H9 (cell line): ENCODE results near the gene DCUN1D4. TPM values are rescaled to one million over a fixed set of nuclear protein-coding genes. Genes with fewer than 3 reads are reported as not detected.

Source experiments
- DNase-seq: peaks from one replicate; pipeline ENCODE4 v3.0.0-alpha.2; 2017
- H2AFZ ChIP-seq: one replicate; pipeline ENCODE4 v1.6.1; 2013; ENCODE audit warnings: mild to moderate bottlenecking, low read length, control low read depth, moderate library complexity
- H2AK5ac ChIP-seq: 2 replicates; pipeline ENCODE4 v1.6.1; 2013; ENCODE audit warnings: low read length, control low read depth, mixed read lengths; ENCODE audit not compliant: insufficient read length
- H2BK120ac ChIP-seq: one replicate; pipeline ENCODE4 v1.6.1; 2013; ENCODE audit warnings: low read depth, mild to moderate bottlenecking, low read length, control low read depth, inconsistent platforms; ENCODE audit not compliant: poor library complexity, severe bottlenecking
- H2BK12ac ChIP-seq: 2 replicates; pipeline ENCODE4 v1.6.1; 2013; ENCODE audit warnings: low read length, control low read depth, mixed read lengths, low read depth; ENCODE audit not compliant: insufficient read length
- H2BK15ac ChIP-seq: 2 replicates; pipeline ENCODE4 v1.6.1; 2013; ENCODE audit warnings: low read depth, low read length, control low read depth
- H2BK20ac ChIP-seq: one replicate; pipeline ENCODE4 v1.6.1; 2013; ENCODE audit warnings: low read depth, mild to moderate bottlenecking, low read length, control low read depth, inconsistent platforms; ENCODE audit not compliant: poor library complexity, severe bottlenecking
- H2BK5ac ChIP-seq: 2 replicates; pipeline ENCODE4 v1.6.1; 2013; ENCODE audit warnings: low read length, control low read depth, mixed read lengths; ENCODE audit not compliant: insufficient read length
- H3K14ac ChIP-seq: 2 replicates; pipeline ENCODE4 v1.6.1; 2013; ENCODE audit warnings: low read length, control low read depth; ENCODE audit not compliant: insufficient read depth
- H3K18ac ChIP-seq: 2 replicates; pipeline ENCODE4 v1.6.1; 2013; ENCODE audit warnings: low read depth, mild to moderate bottlenecking, mixed read lengths, low read length, control low read depth; ENCODE audit not compliant: insufficient read length
- H3K23ac ChIP-seq: 2 replicates; pipeline ENCODE4 v1.6.1; 2013; ENCODE audit warnings: low read length, control low read depth, mixed read lengths, low read depth; ENCODE audit not compliant: insufficient read length
- H3K23me2 ChIP-seq: 2 replicates; pipeline ENCODE4 v1.6.1; 2013; ENCODE audit warnings: low read depth, mild to moderate bottlenecking, mixed read lengths, low read length, control low read depth; ENCODE audit not compliant: insufficient read length, poor library complexity, severe bottlenecking
- H3K27ac ChIP-seq: 2 replicates; pipeline ENCODE4 v1.5.1; 2013; ENCODE audit warnings: low read length, control low read depth, mixed read lengths, low read depth; ENCODE audit not compliant: insufficient read length
- H3K27me3 ChIP-seq: 2 replicates; pipeline ENCODE4 v1.6.1; 2013; ENCODE audit warnings: low read length, control low read depth, inconsistent platforms; ENCODE audit not compliant: insufficient read depth
- H3K4ac ChIP-seq: 2 replicates; pipeline ENCODE4 v1.6.1; 2013; ENCODE audit warnings: low read depth, mild to moderate bottlenecking, control low read depth, inconsistent platforms, low read length, moderate library complexity
- H3K4me1 ChIP-seq: 2 replicates; pipeline ENCODE4 v1.6.1; 2013; ENCODE audit warnings: low read length, control low read depth, inconsistent platforms; ENCODE audit not compliant: insufficient read depth
- H3K4me2 ChIP-seq: 2 replicates; pipeline ENCODE4 v1.6.1; 2013; ENCODE audit warnings: low read length, control low read depth, mixed read lengths; ENCODE audit not compliant: insufficient read length, insufficient read depth
- H3K56ac ChIP-seq: 2 replicates; pipeline ENCODE4 v1.6.1; 2013; ENCODE audit warnings: low read depth, mild to moderate bottlenecking, mixed read lengths, low read length, control low read depth; ENCODE audit not compliant: insufficient read length
- H3K79me1 ChIP-seq: 2 replicates; pipeline ENCODE4 v1.6.1; 2013; ENCODE audit warnings: low read depth, mild to moderate bottlenecking, moderate library complexity, low read length, control low read depth, inconsistent platforms; ENCODE audit not compliant: insufficient read depth, poor library complexity, severe bottlenecking
- H3K79me2 ChIP-seq: 2 replicates; pipeline ENCODE4 v1.6.1; 2013; ENCODE audit warnings: low read length, control low read depth, inconsistent platforms; ENCODE audit not compliant: insufficient read depth
- H3K9ac ChIP-seq: 2 replicates; pipeline ENCODE4 v1.6.1; 2013; ENCODE audit warnings: low read length, control low read depth, mixed read lengths; ENCODE audit not compliant: insufficient read length; ENCODE audit errors: extremely low read depth
- H3K9me3 ChIP-seq: one replicate; pipeline ENCODE4 v1.6.1; 2013; ENCODE audit warnings: low read depth, low read length, inconsistent platforms; ENCODE audit not compliant: control insufficient read depth
- H3T11ph ChIP-seq: one replicate; pipeline ENCODE4 v1.6.1; 2013; ENCODE audit warnings: mild to moderate bottlenecking, low read length, control low read depth, inconsistent platforms
- H4K20me1 ChIP-seq: one replicate; pipeline ENCODE4 v1.6.1; 2013; ENCODE audit not compliant: control insufficient read depth, insufficient read length, insufficient read depth
- H4K5ac ChIP-seq: 2 replicates; pipeline ENCODE4 v1.6.1; 2013; ENCODE audit warnings: low read depth, mild to moderate bottlenecking, mixed read lengths, low read length, control low read depth; ENCODE audit not compliant: insufficient read length
- H4K8ac ChIP-seq: replicated peaks from 2 replicates; pipeline ENCODE4 v1.6.1; 2013; ENCODE audit warnings: low read length, control low read depth, mixed read lengths, low read depth; ENCODE audit not compliant: insufficient read length
- H4K91ac ChIP-seq: 2 replicates; pipeline ENCODE4 v1.6.1; 2013; ENCODE audit warnings: low read depth, mild to moderate bottlenecking, moderate library complexity, mixed read lengths, low read length, control low read depth; ENCODE audit not compliant: insufficient read length
- H3K27ac Mint-ChIP-seq, 3 experiments: 2 replicates in 2 of 3; 3 replicates in 1 of 3; pipeline ENCODE4 v1.8.0; 2020 to 2021; ENCODE audit warnings: mixed read lengths in 3 of 3, mild to moderate bottlenecking in 1 of 3, moderate library complexity in 1 of 3
- H3K27me3 Mint-ChIP-seq: 2 replicates; pipeline ENCODE4 v1.8.0; 2021; ENCODE audit warnings: low read depth, mild to moderate bottlenecking, moderate library complexity, mixed read lengths
- H3K36me3 Mint-ChIP-seq, 3 experiments: 2 replicates in 2 of 3; 3 replicates in 1 of 3; pipeline ENCODE4 v1.8.0; 2020 to 2021; ENCODE audit warnings: low read depth in 3 of 3, mixed read lengths in 3 of 3; ENCODE audit not compliant: insufficient read depth in 1 of 3
- H3K4me1 Mint-ChIP-seq, 2 experiments: 2 replicates each; pipeline ENCODE4 v1.8.0; 2020; ENCODE audit warnings: mixed read lengths in 2 of 2
- H3K4me3 Mint-ChIP-seq, 2 experiments: 2 replicates in 1 of 2; 3 replicates in 1 of 2; pipeline ENCODE4 v1.8.0; 2020 to 2021; ENCODE audit warnings: mild to moderate bottlenecking in 2 of 2, mixed read lengths in 2 of 2, moderate library complexity in 1 of 2
- H3K9me3 Mint-ChIP-seq, 2 experiments: 2 replicates in 1 of 2; 3 replicates in 1 of 2; pipeline ENCODE4 v1.8.0; 2020; ENCODE audit warnings: mild to moderate bottlenecking in 2 of 2, mixed read lengths in 2 of 2, moderate library complexity in 1 of 2
- WGBS: extraction: QIAGEN DNeasy Blood & Tissue Kit; methylation state at CpG from one replicate; pipeline ENCODE4 v1.1.7; 2013; ENCODE audit warnings: missing lambda C conversion rate, low lambda C conversion rate, mixed read lengths; ENCODE audit not compliant: insufficient read length; ENCODE audit errors: extremely low coverage; 5-methylcytosine and 5-hydroxymethylcytosine counted together
- total RNA-seq: library from RNA; stranded (reverse); gene quantifications from 2 replicates; pipeline ENCODE4 v1.2.1, GENCODE V29; 2021
- TF ChIP-seq, protein P1 (sequence below): fragments of 200-600 bp; sonication (generic); conservative IDR thresholded peaks from 3 replicates; pipeline ENCODE4 v1.8.0; 2021; ENCODE audit warnings: antibody characterized with exemption, mild to moderate bottlenecking

The DCUN1D4 gene
- total RNA-seq, 1 experiment from 2014 or later = 46.7 TPM

DNA sequence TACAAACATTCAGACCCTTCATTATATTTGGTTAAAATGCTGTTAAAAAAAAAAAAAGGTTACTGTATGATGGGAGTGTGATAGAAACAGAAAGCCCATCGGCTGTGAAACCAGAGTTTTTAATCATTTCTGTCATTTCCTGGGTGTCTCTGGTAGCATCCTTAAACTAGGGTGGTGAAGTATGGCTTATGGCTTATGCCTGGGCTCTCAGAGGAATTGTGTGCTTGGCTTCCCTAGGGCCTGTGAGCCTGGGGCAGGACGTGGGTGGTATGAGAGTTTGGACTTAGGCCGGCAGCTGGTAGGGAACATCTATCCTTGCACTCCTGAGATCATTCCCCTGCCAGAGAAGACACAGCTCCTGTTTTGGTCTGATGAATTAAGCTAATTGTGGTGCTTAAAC, 52.2 kb downstream of the DCUN1D4 start:
- Histone ChIP-seq H2BK15ac (no peak overlapping the region), H2BK120ac (no peak overlapping the region), H4K91ac (no peak overlapping the region), H3K23me2 (no peaks in the 10 kb centered on the region), H4K5ac (no peak overlapping the region), H3K4ac (no peak overlapping the region), H2BK5ac (no peak overlapping the region), H2AFZ (no peak overlapping the region), H3T11ph (no peak overlapping the region), H3K79me2 (no peaks in the 10 kb centered on the region), H3K4me1 (no peaks in the 10 kb centered on the region), H2BK12ac (no peak overlapping the region), H3K27ac (no peak overlapping the region), H3K9me3 (no peaks in the 10 kb centered on the region), H4K20me1 (no peaks in the 10 kb centered on the region), H3K18ac (no peak overlapping the region), H3K27me3 (no peaks in the 10 kb centered on the region), H2AK5ac (no peak overlapping the region), H3K23ac (no peak overlapping the region), H3K79me1 (no peaks in the 10 kb centered on the region), H4K8ac (no peak overlapping the region), H3K4me2 (no peak overlapping the region), H2BK20ac (no peak overlapping the region), H3K9ac (no peak overlapping the region), H3K14ac (no peak overlapping the region), H3K56ac (no peak overlapping the region)
- Mint-ChIP-seq H3K9me3 (no peaks in the 10 kb centered on the region; a peak in 1 of 5 replicates), H3K36me3 (peaks cover 17 to 36% (median 27%) of the 10 kb centered on the region in 3 experiments), H3K4me3 (no peak overlapping the region), H3K27me3 (no peaks in the 10 kb centered on the region), H3K27ac (peak overlapping the region; percentile 67 to 86 (median 86); a peak in 6 of 7 replicates), H3K4me1 (peaks cover 6 to 8% of the 10 kb centered on the region in 2 experiments; a peak in 2 of 4 replicates)
- TF ChIP-seq, protein P1, sequence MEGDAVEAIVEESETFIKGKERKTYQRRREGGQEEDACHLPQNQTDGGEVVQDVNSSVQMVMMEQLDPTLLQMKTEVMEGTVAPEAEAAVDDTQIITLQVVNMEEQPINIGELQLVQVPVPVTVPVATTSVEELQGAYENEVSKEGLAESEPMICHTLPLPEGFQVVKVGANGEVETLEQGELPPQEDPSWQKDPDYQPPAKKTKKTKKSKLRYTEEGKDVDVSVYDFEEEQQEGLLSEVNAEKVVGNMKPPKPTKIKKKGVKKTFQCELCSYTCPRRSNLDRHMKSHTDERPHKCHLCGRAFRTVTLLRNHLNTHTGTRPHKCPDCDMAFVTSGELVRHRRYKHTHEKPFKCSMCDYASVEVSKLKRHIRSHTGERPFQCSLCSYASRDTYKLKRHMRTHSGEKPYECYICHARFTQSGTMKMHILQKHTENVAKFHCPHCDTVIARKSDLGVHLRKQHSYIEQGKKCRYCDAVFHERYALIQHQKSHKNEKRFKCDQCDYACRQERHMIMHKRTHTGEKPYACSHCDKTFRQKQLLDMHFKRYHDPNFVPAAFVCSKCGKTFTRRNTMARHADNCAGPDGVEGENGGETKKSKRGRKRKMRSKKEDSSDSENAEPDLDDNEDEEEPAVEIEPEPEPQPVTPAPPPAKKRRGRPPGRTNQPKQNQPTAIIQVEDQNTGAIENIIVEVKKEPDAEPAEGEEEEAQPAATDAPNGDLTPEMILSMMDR = no peak
- DNase-seq = no peak
- no CpG with 5 or more reads among the region's 3 CpGs for WGBS
